ENCODE results near the gene GRIA4. TPM values are rescaled to one million over a fixed set of nuclear protein-coding genes. Genes with fewer than 3 reads are reported as not detected.
A peak's percentile ranks its signal among the peaks of the same experiment; 100 is the strongest.

GRIA4 gene
- total RNA-seq, 1 donor from 2014 or later = 3.7 TPM

GRCh38 chr11:105903113-105903512 lies 293.2 kb downstream of the GRIA4 start:
- no peaks in the 10 kb centered on the region for H3K79me2 ChIP-seq (ENCODE audit: low read depth)
- no peaks in the 10 kb centered on the region for H3K27me3 ChIP-seq
- no peak overlapping the region for H3K4me2 ChIP-seq
- peak; percentile 15 for DNase-seq (ENCODE audit: low spot score)
- H3K4me1 ChIP-seq = peaks cover 28% of the 10 kb centered on the region
- Mint-ChIP-seq H3K27ac (no peak overlapping the region), H3K27me3 (ENCODE audit: insufficient read depth, low read depth) (peaks cover 7% of the 10 kb centered on the region), H3K4me3 (no peak overlapping the region), H3K4me1 (peaks cover 16% of the 10 kb centered on the region), H3K9me3 (peaks cover 2% of the 10 kb centered on the region), H3K36me3 (no peaks in the 10 kb centered on the region)
- no peak overlapping the region for H3K9ac ChIP-seq
- no peaks in the 10 kb centered on the region for H3F3A ChIP-seq (ENCODE audit: low read depth)
- no peak for TF ChIP-seq EZH2 (IDR thresholded peaks at IDR 0.05)
- no peak for TF ChIP-seq EZH2phosphoT487 (IDR thresholded peaks at IDR 0.05)
- no peak for TF ChIP-seq CTCF (IDR thresholded peaks at IDR 0.05)
- H3K27ac ChIP-seq = no peak overlapping the region
- H4K20me1 ChIP-seq (ENCODE audit: low read depth) = no peaks in the 10 kb centered on the region
- H3K9me3 ChIP-seq (ENCODE audit: low read depth) = no peaks in the 10 kb centered on the region
- no peaks in the 10 kb centered on the region for H3K36me3 ChIP-seq
- no peak overlapping the region for H3K4me3 ChIP-seq
- no peak overlapping the region for H2AFZ ChIP-seq (replicated peaks)

- H3K27ac Mint-ChIP-seq = peak overlapping the region; percentile 50
- H3K4me3 ChIP-seq = no peak overlapping the region
Measured at GRCh38 chr11:105906517-105906916, 296.6 kb downstream of the GRIA4 start.

GRCh38 chr11:105907319-105907718 lies 297.4 kb downstream of the GRIA4 start:
- Histone ChIP-seq H3K4me1 (peaks cover 28% of the 10 kb centered on the region), H3K27me3 (no peaks in the 10 kb centered on the region), H3F3A (ENCODE audit: low read depth) (no peaks in the 10 kb centered on the region), H3K4me2 (no peak overlapping the region), H2AFZ (replicated peaks) (no peak overlapping the region), H3K79me2 (ENCODE audit: low read depth) (no peaks in the 10 kb centered on the region), H3K9me3 (ENCODE audit: low read depth) (no peaks in the 10 kb centered on the region), H3K27ac (no peak overlapping the region), H3K36me3 (no peaks in the 10 kb centered on the region), H4K20me1 (ENCODE audit: low read depth) (no peaks in the 10 kb centered on the region), H3K9ac (no peak overlapping the region), H3K4me3 (no peak overlapping the region)
- Mint-ChIP-seq H3K4me3 (no peak overlapping the region), H3K27me3 (ENCODE audit: insufficient read depth, low read depth) (peaks cover 5% of the 10 kb centered on the region), H3K9me3 (no peaks in the 10 kb centered on the region), H3K36me3 (no peaks in the 10 kb centered on the region), H3K27ac (no peak overlapping the region), H3K4me1 (peaks cover 16% of the 10 kb centered on the region)
- TF ChIP-seq EZH2 (IDR thresholded peaks at IDR 0.05) (no peak), EZH2phosphoT487 (IDR thresholded peaks at IDR 0.05) (no peak), CTCF (IDR thresholded peaks at IDR 0.05) (no peak)
- DNase-seq (ENCODE audit: low spot score) = no peak

More at GRCh38 chr11:105906517-105906916, 296.6 kb downstream of the GRIA4 start:
- Mint-ChIP-seq H3K4me3 (no peak overlapping the region), H3K9me3 (no peaks in the 10 kb centered on the region), H3K27me3 (ENCODE audit: insufficient read depth, low read depth) (peaks cover 7% of the 10 kb centered on the region), H3K36me3 (no peaks in the 10 kb centered on the region), H3K4me1 (peaks cover 16% of the 10 kb centered on the region)
- H4K20me1 ChIP-seq (ENCODE audit: low read depth) = no peaks in the 10 kb centered on the region
- no peaks in the 10 kb centered on the region for H3K79me2 ChIP-seq (ENCODE audit: low read depth)
- no peak overlapping the region for H3K9ac ChIP-seq
- no peaks in the 10 kb centered on the region for H3K27me3 ChIP-seq
- H3F3A ChIP-seq (ENCODE audit: low read depth) = no peaks in the 10 kb centered on the region
- H2AFZ ChIP-seq (replicated peaks) = no peak overlapping the region
- no peak overlapping the region for H3K4me2 ChIP-seq
- H3K4me1 ChIP-seq = peaks cover 28% of the 10 kb centered on the region
- H3K27ac ChIP-seq = no peak overlapping the region
- TF ChIP-seq EZH2phosphoT487 (IDR thresholded peaks at IDR 0.05) (no peak), EZH2 (IDR thresholded peaks at IDR 0.05) (no peak), CTCF (IDR thresholded peaks at IDR 0.05) (no peak)
- DNase-seq (ENCODE audit: low spot score) = no peak
- no peaks in the 10 kb centered on the region for H3K9me3 ChIP-seq (ENCODE audit: low read depth)
- H3K36me3 ChIP-seq = no peaks in the 10 kb centered on the region

Measured in neural progenitor cell (in vitro differentiated cells).